Measurements from ENCODE around the gene UPK2. TPM values are rescaled to one million over a fixed set of nuclear protein-coding genes. Genes with fewer than 3 reads are reported as not detected.
"Not testable (repeated sequence)": the region's sequence is repeated elsewhere in the genome, so short reads cannot be mapped to it uniquely, and the experiment has no call there.

The UPK2 gene
- total and polyA plus RNA-seq, 2 donors (not counting 1 experiment from before 2014, with no cell fraction given) = not detected

- Histone ChIP-seq H3K27ac (ENCODE audit: insufficient read depth, low read length) (no peak overlapping the region), H3K4me3 (replicated peaks in 1 of 4; ENCODE audit: control extremely low read depth in 1 of 4, insufficient read depth in 1 of 4, low read depth in 3 of 4, low read length in 4 of 4) (no peak overlapping the region), H3K79me2 (ENCODE audit: control insufficient read depth, insufficient read depth, low read length) (no peaks in the 10 kb centered on the region), H3K9me3 (ENCODE audit: control insufficient read depth, insufficient read depth, low read depth, low read length) (no peaks in the 10 kb centered on the region), H2AFZ (ENCODE audit: low read length) (no peak overlapping the region), H3K36me3 (ENCODE audit: control insufficient read depth, insufficient read depth, low read length) (no peaks in the 10 kb centered on the region), H3K4me1 (ENCODE audit: control insufficient read depth, extremely low read depth, insufficient read depth, low read length) (no peaks in the 10 kb centered on the region), H3K4me2 (ENCODE audit: extremely low read depth, insufficient read depth, low read length) (no peak overlapping the region), H3K9ac (ENCODE audit: insufficient read depth, low read length) (no peak overlapping the region), H4K20me1 (ENCODE audit: control insufficient read depth, extremely low read depth, insufficient read depth, low read length) (no peaks in the 10 kb centered on the region), H3K27me3 (ENCODE audit: control insufficient read depth, insufficient read depth, low read length) (peaks cover 16% of the 10 kb centered on the region)
- TF ChIP-seq EZH2 (IDR thresholded peaks at IDR 0.05; ENCODE audit: low read length, missing control alignments) (no peak), CTCF (conservative IDR thresholded peaks at IDR 0.05 in 1 of 2, IDR thresholded peaks at IDR 0.05 in 1 of 2; ENCODE audit: low read depth in 1 of 2, low read length in 2 of 2) (no peak)
- peak; percentile 23 to 45 for DNase-seq (ENCODE audit: low read depth in 2 of 2)
These were observed 2.8 kb upstream of the UPK2 start for GRCh38 chr11:118953265-118953664.

- H3K4me2 ChIP-seq (ENCODE audit: extremely low read depth, insufficient read depth, low read length); H3K9me3 ChIP-seq (ENCODE audit: control insufficient read depth, insufficient read depth, low read depth, low read length); H2AFZ ChIP-seq (ENCODE audit: low read length); H3K36me3 ChIP-seq (ENCODE audit: control insufficient read depth, insufficient read depth, low read length); H3K9ac ChIP-seq (ENCODE audit: insufficient read depth, low read length); H4K20me1 ChIP-seq (ENCODE audit: control insufficient read depth, extremely low read depth, insufficient read depth, low read length); DNase-seq (ENCODE audit: low read depth in 2 of 2); H3K4me3 ChIP-seq (replicated peaks in 1 of 4; ENCODE audit: control extremely low read depth in 1 of 4, insufficient read depth in 1 of 4, low read depth in 3 of 4, low read length in 4 of 4); H3K79me2 ChIP-seq (ENCODE audit: control insufficient read depth, insufficient read depth, low read length); H3K27ac ChIP-seq (ENCODE audit: insufficient read depth, low read length); H3K4me1 ChIP-seq (ENCODE audit: control insufficient read depth, extremely low read depth, insufficient read depth, low read length): not testable (repeated sequence)
- H3K27me3 ChIP-seq (ENCODE audit: control insufficient read depth, insufficient read depth, low read length) = peaks cover 15% of the 10 kb centered on the region
These were observed 2.1 kb upstream of the UPK2 start for GRCh38 chr11:118953976-118954375.

DNA sequence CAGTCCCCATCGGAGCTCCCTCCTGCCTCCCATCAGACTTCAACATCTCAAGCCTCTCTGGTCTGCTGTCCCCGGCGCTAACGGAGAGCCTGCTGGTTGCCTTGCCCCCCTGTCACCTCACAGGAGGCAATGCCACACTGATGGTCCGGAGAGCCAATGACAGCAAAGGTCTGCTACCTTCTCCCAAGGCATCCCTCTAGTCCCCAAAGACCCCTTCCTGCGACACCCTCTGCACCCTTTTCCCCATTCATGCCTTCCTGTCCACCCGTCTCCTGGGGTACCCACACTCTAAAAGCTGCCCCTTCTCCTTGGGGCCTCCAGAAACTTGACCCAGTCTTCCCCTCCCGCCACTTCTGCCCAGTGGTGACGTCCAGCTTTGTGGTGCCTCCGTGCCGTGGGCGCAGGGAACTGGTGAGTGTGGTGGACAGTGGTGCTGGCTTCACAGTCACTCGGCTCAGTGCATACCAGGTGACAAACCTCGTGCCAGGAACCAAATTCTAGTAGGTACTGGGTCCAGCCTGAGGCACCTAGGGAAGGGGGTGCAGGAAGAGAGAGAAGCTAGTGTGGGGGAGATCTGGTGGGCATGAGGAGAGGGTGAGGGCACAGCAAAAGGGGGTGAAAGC is 860 bp downstream of the UPK2 start:
- DNase-seq (ENCODE audit: low read depth in 2 of 2) = no peak
- no peaks in the 10 kb centered on the region for H3K4me1 ChIP-seq (ENCODE audit: control insufficient read depth, extremely low read depth, insufficient read depth, low read length)
- no peaks in the 10 kb centered on the region for H3K79me2 ChIP-seq (ENCODE audit: control insufficient read depth, insufficient read depth, low read length)
- H3K9me3 ChIP-seq (ENCODE audit: control insufficient read depth, insufficient read depth, low read depth, low read length) = no peaks in the 10 kb centered on the region
- peaks cover 29% of the 10 kb centered on the region for H3K27me3 ChIP-seq (ENCODE audit: control insufficient read depth, insufficient read depth, low read length)
- H3K4me2 ChIP-seq (ENCODE audit: extremely low read depth, insufficient read depth, low read length) = no peak overlapping the region
- no peak overlapping the region for H3K4me3 ChIP-seq (replicated peaks in 1 of 4; ENCODE audit: control extremely low read depth in 1 of 4, insufficient read depth in 1 of 4, low read depth in 3 of 4, low read length in 4 of 4)
- no peaks in the 10 kb centered on the region for H3K36me3 ChIP-seq (ENCODE audit: control insufficient read depth, insufficient read depth, low read length)
- no peak overlapping the region for H3K27ac ChIP-seq (ENCODE audit: insufficient read depth, low read length)
- H3K9ac ChIP-seq (ENCODE audit: insufficient read depth, low read length) = no peak overlapping the region
- no peak for TF ChIP-seq EZH2 (IDR thresholded peaks at IDR 0.05; ENCODE audit: low read length, missing control alignments)
- no peak for TF ChIP-seq CTCF (conservative IDR thresholded peaks at IDR 0.05 in 1 of 2, IDR thresholded peaks at IDR 0.05 in 1 of 2; ENCODE audit: low read depth in 1 of 2, low read length in 2 of 2)
- H4K20me1 ChIP-seq (ENCODE audit: control insufficient read depth, extremely low read depth, insufficient read depth, low read length) = no peaks in the 10 kb centered on the region
- no peak overlapping the region for H2AFZ ChIP-seq (ENCODE audit: low read length)
